ENCODE measurements around the gene LMX1B.

GRCh38 chr9:126591922-126592321 lies 21.8 kb upstream of the LMX1B start:
- TF ChIP-seq, protein P1, sequence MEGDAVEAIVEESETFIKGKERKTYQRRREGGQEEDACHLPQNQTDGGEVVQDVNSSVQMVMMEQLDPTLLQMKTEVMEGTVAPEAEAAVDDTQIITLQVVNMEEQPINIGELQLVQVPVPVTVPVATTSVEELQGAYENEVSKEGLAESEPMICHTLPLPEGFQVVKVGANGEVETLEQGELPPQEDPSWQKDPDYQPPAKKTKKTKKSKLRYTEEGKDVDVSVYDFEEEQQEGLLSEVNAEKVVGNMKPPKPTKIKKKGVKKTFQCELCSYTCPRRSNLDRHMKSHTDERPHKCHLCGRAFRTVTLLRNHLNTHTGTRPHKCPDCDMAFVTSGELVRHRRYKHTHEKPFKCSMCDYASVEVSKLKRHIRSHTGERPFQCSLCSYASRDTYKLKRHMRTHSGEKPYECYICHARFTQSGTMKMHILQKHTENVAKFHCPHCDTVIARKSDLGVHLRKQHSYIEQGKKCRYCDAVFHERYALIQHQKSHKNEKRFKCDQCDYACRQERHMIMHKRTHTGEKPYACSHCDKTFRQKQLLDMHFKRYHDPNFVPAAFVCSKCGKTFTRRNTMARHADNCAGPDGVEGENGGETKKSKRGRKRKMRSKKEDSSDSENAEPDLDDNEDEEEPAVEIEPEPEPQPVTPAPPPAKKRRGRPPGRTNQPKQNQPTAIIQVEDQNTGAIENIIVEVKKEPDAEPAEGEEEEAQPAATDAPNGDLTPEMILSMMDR (IDR thresholded peaks at IDR 0.05; ENCODE audit: insufficient read depth, low read length, poor library complexity, severe bottlenecking), result no peak
- TF ChIP-seq EZH2phosphoT487 (conservative IDR thresholded peaks at IDR 0.05; ENCODE audit: low read length), result no peak

Measured in SU-DHL-6 (cell line).